Retinal pigment epithelial cell (primary cell): Measurements from ENCODE around the gene FBXW5.

ENCODE experiments used
- DNase-seq: peaks from one replicate; pipeline ENCODE4 v3.0.0-alpha.2; 2010; ENCODE audit warnings: low read depth
- H3K4me3 ChIP-seq: 2 replicates; pipeline ENCODE4 v1.5.1; 2011; ENCODE audit warnings: mild to moderate bottlenecking, low read length, control low read depth, moderate library complexity
- TF ChIP-seq, protein P1 (sequence below): conservative IDR thresholded peaks from 2 replicates; pipeline ENCODE4 v1.5.1; 2011; ENCODE audit warnings: low read depth, low read length, control low read depth, inconsistent platforms

Gene FBXW5

DNA sequence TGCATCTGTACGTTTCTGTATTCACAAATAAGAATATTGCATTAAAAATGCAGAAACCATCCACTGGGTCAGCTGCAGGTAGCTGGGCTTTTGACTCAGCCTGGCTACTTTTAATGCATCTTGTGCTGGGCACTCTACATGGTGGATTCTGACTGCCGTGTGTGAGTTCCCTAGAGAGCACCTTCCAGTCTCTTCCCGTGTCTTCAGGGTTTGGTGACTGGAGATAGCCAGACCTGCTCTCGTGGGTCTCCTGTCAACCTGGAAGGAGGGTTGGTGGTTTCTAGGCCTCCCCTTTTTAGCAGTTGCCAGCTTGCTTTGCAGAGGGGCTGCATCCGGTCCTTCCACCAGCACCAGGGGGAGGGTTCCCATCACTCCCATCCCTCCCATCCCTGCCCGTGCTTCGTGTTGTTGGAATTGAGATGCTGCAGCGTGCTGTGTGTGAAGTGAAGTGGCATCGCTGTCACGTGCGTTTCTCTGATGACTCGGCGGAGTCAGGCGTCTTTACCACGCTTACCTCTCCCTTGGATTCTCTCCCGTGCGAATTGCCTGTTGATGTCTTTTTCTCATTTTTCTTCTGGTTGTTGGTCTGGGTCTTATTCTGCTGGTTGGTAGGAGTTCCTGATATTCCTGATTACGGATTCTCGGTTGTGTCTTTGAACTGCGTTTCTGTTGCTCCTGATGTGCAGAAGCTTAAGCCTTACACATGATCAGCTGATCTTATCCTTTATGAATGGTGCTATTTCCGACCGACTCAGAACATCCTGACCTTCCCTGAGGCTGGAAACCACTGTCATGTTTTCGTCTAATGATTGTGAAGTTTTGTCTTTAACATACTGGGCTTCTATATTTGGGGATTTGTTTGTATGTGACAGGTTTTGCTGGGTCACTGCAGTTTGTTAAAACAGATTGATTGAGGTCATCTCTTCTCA is 16.9 kb downstream of the FBXW5 start:
- TF ChIP-seq, protein P1, sequence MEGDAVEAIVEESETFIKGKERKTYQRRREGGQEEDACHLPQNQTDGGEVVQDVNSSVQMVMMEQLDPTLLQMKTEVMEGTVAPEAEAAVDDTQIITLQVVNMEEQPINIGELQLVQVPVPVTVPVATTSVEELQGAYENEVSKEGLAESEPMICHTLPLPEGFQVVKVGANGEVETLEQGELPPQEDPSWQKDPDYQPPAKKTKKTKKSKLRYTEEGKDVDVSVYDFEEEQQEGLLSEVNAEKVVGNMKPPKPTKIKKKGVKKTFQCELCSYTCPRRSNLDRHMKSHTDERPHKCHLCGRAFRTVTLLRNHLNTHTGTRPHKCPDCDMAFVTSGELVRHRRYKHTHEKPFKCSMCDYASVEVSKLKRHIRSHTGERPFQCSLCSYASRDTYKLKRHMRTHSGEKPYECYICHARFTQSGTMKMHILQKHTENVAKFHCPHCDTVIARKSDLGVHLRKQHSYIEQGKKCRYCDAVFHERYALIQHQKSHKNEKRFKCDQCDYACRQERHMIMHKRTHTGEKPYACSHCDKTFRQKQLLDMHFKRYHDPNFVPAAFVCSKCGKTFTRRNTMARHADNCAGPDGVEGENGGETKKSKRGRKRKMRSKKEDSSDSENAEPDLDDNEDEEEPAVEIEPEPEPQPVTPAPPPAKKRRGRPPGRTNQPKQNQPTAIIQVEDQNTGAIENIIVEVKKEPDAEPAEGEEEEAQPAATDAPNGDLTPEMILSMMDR = no peak
- H3K4me3 ChIP-seq = no peak overlapping the region
- no peak for DNase-seq

- no peak overlapping the region for H3K4me3 ChIP-seq
- DNase-seq = no peak
- TF ChIP-seq, protein P1 = no peak
These were observed 17.8 kb downstream of the FBXW5 start for GRCh38 chr9:136926749-136927148.

- DNase-seq = no peak
These were observed 18.3 kb downstream of the FBXW5 start for GRCh38 chr9:136926154-136926704.

DNA sequence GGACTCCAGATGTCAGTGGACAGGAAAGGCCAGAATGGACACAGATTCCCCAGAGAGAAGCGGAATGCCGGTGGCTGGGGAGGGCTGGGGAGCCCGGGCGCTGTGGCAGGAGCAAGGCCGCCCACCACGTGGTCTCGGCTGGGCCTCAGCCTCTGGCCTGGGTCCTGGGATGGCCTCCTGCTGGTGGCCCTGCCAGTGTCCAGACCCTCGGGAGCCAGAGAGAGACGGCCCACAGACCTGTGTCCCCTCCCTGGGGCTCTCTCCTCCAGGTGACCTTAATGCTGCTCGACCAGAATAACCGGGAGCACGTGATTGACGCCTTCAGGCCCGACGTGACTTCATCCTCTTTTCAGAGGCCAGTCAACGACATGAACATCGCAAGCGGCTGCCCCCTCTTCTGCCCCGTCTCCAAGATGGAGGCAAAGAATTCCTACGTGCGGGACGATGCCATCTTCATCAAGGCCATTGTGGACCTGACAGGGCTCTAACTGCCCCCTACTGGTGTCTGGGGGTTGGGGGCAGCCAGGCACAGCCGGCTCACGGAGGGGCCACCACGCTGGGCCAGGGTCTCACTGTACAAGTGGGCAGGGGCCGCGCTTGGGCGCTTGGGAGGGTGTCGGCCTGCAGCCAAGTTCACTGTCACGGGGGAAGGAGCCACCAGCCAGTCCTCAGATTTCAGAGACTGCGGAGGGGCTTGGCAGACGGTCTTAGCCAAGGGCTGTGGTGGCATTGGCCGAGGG is 19.0 kb downstream of the FBXW5 start:
- DNase-seq = no peak
- TF ChIP-seq, protein P1 = no peak
- no peak overlapping the region for H3K4me3 ChIP-seq

More at GRCh38 chr9:136926154-136926704, 18.3 kb downstream of the FBXW5 start:
- H3K4me3 ChIP-seq = no peak overlapping the region
- TF ChIP-seq, protein P1 = peak; percentile 29

- no peak for DNase-seq
- no peak overlapping the region for H3K4me3 ChIP-seq
- TF ChIP-seq, protein P1 = no peak
These were observed 20.7 kb downstream of the FBXW5 start for GRCh38 chr9:136923881-136924280.

DNA sequence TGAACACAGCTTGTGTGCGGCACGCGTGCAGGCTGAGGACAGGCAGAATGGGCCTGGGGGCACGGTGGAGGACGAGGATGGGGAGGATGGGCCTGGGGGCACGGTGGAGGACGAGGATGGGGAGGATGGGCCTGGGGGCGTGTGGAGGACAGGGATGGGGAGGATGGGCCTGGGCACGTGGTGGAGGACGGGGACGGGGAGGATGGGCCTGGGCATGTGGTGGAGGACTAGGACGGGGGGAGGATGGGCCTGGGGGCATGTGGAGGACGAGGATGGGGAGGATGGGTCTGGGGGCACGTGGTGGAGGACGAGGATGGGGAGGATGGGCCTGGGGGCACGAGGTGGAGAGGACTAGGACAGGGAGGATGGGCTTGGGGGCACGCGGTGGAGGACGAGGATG is 22.0 kb downstream of the FBXW5 start:
- TF ChIP-seq, protein P1 = no peak
- DNase-seq = no peak

More for the DNA sequence above, 22.0 kb downstream of the FBXW5 start:
- no peak overlapping the region for H3K4me3 ChIP-seq
